WI38 (cell line): Measurements from ENCODE around the gene FEZF2.

ENCODE experiments used
- H3K4me3 ChIP-seq: 2 replicates; pipeline ENCODE4 v1.5.1; 2011; ENCODE audit warnings: low read depth, mild to moderate bottlenecking, control low read depth, low read length
- CTCF ChIP-seq: IDR thresholded peaks from 2 replicates; pipeline ENCODE4 v1.5.1; 2012; ENCODE audit warnings: low read depth, mild to moderate bottlenecking, control low read depth, low read length

FEZF2 gene

GRCh38 chr3:62405566-62405965, 32.2 kb upstream of the FEZF2 start:
- H3K4me3 ChIP-seq, result no peak overlapping the region
- no peak for TF ChIP-seq CTCF

GRCh38 chr3:62405135-62405534, 31.8 kb upstream of the FEZF2 start:
- TF ChIP-seq CTCF, result no peak
- no peak overlapping the region for H3K4me3 ChIP-seq

- TF ChIP-seq CTCF, result no peak
These were observed 31.0 kb upstream of the FEZF2 start for GRCh38 chr3:62404321-62404720.

GRCh38 chr3:62403765-62404164, 30.4 kb upstream of the FEZF2 start:
- H3K4me3 ChIP-seq, result no peak overlapping the region
- TF ChIP-seq CTCF, result no peak

More at GRCh38 chr3:62404321-62404720, 31.0 kb upstream of the FEZF2 start:
- no peak overlapping the region for H3K4me3 ChIP-seq

- H3K4me3 ChIP-seq, result no peak overlapping the region
- no peak for TF ChIP-seq CTCF
These were observed 19.4 kb upstream of the FEZF2 start for GRCh38 chr3:62392626-62393292.

GRCh38 chr3:62387251-62387650, 13.9 kb upstream of the FEZF2 start:
- no peak for TF ChIP-seq CTCF
- H3K4me3 ChIP-seq, result no peak overlapping the region

- TF ChIP-seq CTCF, result no peak
- no peak overlapping the region for H3K4me3 ChIP-seq
These were observed 6.0 kb upstream of the FEZF2 start for GRCh38 chr3:62379321-62379798.
